Measurements from ENCODE around the gene SOD1. TPM values are rescaled to one million over a fixed set of nuclear protein-coding genes. Genes with fewer than 3 reads are reported as not detected.

SOD1 gene
- total RNA-seq, 1 experiment from 2014 or later: 380 TPM

DNA sequence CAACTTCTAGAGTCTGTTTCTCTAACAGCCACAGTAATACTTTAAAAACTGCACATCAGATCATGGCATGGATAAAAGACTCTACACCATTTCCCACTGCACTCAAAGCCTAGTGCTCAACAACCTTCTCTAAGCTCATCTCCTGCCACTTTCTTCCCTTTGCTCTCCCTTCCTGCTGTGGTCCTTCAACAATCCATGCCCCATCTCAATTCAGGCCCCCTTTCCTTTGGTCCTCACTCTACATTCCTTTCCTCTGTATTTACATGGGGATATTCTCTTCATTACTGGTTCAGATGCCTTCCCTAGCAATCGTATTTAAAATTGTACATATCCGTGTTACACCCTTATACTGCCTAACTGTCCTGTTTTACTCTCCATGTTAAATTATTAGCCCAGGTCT lies 19.0 kb downstream of the SOD1 start:
- Histone ChIP-seq H3K27ac (ENCODE audit: low read depth, low read length, poor library complexity, severe bottlenecking) (no peak overlapping the region), H3K4me1 (ENCODE audit: insufficient read depth, low read length, poor library complexity, severe bottlenecking) (no peaks in the 10 kb centered on the region), H3K4me3 (ENCODE audit: low read depth, low read length, poor library complexity, severe bottlenecking) (no peak overlapping the region), H3K36me3 (ENCODE audit: insufficient read depth, low read length, poor library complexity, severe bottlenecking) (peaks cover 20% of the 10 kb centered on the region), H3K9me3 (ENCODE audit: low read depth, low read length, poor library complexity, severe bottlenecking) (no peaks in the 10 kb centered on the region), H3K27me3 (replicated peaks; ENCODE audit: insufficient read depth, low read depth, low read length, poor library complexity) (no peaks in the 10 kb centered on the region)
- CTCF ChIA-PET: no interaction called here
- POLR2A ChIA-PET (ENCODE audit: low non-redundant PET): no interaction called here
- TF ChIP-seq EZH2 (IDR thresholded peaks at IDR 0.05; ENCODE audit: borderline replicate concordance, low read depth, low read length, poor library complexity, severe bottlenecking): no peak
- TF ChIP-seq, protein P1, sequence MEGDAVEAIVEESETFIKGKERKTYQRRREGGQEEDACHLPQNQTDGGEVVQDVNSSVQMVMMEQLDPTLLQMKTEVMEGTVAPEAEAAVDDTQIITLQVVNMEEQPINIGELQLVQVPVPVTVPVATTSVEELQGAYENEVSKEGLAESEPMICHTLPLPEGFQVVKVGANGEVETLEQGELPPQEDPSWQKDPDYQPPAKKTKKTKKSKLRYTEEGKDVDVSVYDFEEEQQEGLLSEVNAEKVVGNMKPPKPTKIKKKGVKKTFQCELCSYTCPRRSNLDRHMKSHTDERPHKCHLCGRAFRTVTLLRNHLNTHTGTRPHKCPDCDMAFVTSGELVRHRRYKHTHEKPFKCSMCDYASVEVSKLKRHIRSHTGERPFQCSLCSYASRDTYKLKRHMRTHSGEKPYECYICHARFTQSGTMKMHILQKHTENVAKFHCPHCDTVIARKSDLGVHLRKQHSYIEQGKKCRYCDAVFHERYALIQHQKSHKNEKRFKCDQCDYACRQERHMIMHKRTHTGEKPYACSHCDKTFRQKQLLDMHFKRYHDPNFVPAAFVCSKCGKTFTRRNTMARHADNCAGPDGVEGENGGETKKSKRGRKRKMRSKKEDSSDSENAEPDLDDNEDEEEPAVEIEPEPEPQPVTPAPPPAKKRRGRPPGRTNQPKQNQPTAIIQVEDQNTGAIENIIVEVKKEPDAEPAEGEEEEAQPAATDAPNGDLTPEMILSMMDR (conservative IDR thresholded peaks at IDR 0.05; ENCODE audit: low read depth, low read length): no peak
- no TSS peak for BruUV-seq (replicated peaks)
- no peak for DNase-seq (ENCODE audit: low spot score)
- intact Hi-C loops (cut with micrococcal nuclease; ENCODE audit: unreplicated experiment): no loop called here

DNA sequence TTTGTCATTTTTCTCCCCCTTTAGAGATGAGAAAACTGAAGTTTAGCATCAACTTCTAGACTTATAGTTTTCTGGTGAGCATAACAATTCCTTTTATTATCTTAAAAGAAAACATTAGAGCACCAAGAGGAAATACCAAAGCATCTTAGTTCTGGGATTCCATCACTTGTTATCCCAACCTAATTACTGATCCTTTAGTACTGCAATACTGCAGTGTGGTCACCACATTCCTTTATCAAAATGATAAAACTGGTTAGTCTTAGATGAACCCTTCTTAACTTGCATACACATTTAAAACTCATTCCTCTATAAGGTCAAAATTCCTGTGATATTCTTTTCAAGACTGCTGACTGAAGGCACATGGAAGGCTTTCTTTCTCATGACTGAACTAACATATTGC lies 23.1 kb downstream of the SOD1 start:
- intact Hi-C loops (cut with micrococcal nuclease; ENCODE audit: unreplicated experiment): no loop called here
- Histone ChIP-seq H3K4me3 (ENCODE audit: low read depth, low read length, poor library complexity, severe bottlenecking) (no peak overlapping the region), H3K27ac (ENCODE audit: low read depth, low read length, poor library complexity, severe bottlenecking) (no peak overlapping the region), H3K27me3 (replicated peaks; ENCODE audit: insufficient read depth, low read depth, low read length, poor library complexity) (no peaks in the 10 kb centered on the region), H3K4me1 (ENCODE audit: insufficient read depth, low read length, poor library complexity, severe bottlenecking) (peaks cover 8% of the 10 kb centered on the region), H3K9me3 (ENCODE audit: low read depth, low read length, poor library complexity, severe bottlenecking) (no peaks in the 10 kb centered on the region), H3K36me3 (ENCODE audit: insufficient read depth, low read length, poor library complexity, severe bottlenecking) (peaks cover 56% of the 10 kb centered on the region)
- ChIA-PET CTCF (no interaction called here), POLR2A (ENCODE audit: low non-redundant PET) (no interaction called here)
- TF ChIP-seq, protein P1 (conservative IDR thresholded peaks at IDR 0.05; ENCODE audit: low read depth, low read length): no peak
- TF ChIP-seq EZH2 (IDR thresholded peaks at IDR 0.05; ENCODE audit: borderline replicate concordance, low read depth, low read length, poor library complexity, severe bottlenecking): no peak
- DNase-seq (ENCODE audit: low spot score): no peak
- no TSS peak for BruUV-seq (replicated peaks)

DNA sequence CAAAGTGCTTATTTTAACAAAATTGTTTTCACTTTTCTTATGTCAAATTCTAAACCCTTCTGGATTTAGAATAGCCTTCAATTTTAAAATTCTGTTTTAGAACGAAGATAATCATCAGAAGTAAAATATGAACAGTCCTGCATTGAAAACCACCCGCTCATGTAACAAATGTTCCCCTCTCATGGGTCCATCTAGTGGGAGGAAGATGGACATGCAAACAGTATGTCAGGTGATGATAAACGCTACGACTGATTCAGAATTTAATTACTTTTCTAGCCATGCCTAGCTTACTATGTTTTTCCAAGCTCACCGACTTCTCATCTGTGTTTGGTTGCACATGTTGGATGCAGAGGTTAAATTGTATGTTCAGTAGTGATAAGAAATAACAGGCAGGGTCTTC lies 23.5 kb downstream of the SOD1 start:
- BruUV-seq (replicated peaks): no TSS peak
- no peak for DNase-seq (ENCODE audit: low spot score)
- intact Hi-C loops (cut with micrococcal nuclease; ENCODE audit: unreplicated experiment): no loop called here
- H3K36me3 ChIP-seq (ENCODE audit: insufficient read depth, low read length, poor library complexity, severe bottlenecking): peaks cover 60% of the 10 kb centered on the region
- no peak overlapping the region for H3K4me3 ChIP-seq (ENCODE audit: low read depth, low read length, poor library complexity, severe bottlenecking)
- ChIA-PET POLR2A (ENCODE audit: low non-redundant PET) (no interaction called here), CTCF (no interaction called here)
- H3K27me3 ChIP-seq (replicated peaks; ENCODE audit: insufficient read depth, low read depth, low read length, poor library complexity): no peaks in the 10 kb centered on the region
- H3K4me1 ChIP-seq (ENCODE audit: insufficient read depth, low read length, poor library complexity, severe bottlenecking): peaks cover 8% of the 10 kb centered on the region
- no peaks in the 10 kb centered on the region for H3K9me3 ChIP-seq (ENCODE audit: low read depth, low read length, poor library complexity, severe bottlenecking)
- no peak overlapping the region for H3K27ac ChIP-seq (ENCODE audit: low read depth, low read length, poor library complexity, severe bottlenecking)
- no peak for TF ChIP-seq EZH2 (IDR thresholded peaks at IDR 0.05; ENCODE audit: borderline replicate concordance, low read depth, low read length, poor library complexity, severe bottlenecking)
- TF ChIP-seq, protein P1 (conservative IDR thresholded peaks at IDR 0.05; ENCODE audit: low read depth, low read length): peak; percentile 33; the same call in 1 of the 2 replicates

All from A673 (cell line).